H9 (cell line): ENCODE data around the gene CLNS1A. TPM values are rescaled to one million over a fixed set of nuclear protein-coding genes. Genes with fewer than 3 reads are reported as not detected.
"Not testable (repeated sequence)": the region's sequence is repeated elsewhere in the genome, so short reads cannot be mapped to it uniquely, and the experiment has no call there.

ENCODE experiments used
- DNase-seq: peaks from one replicate; pipeline ENCODE4 v3.0.0-alpha.2; 2017
- H2AFZ ChIP-seq: one replicate; pipeline ENCODE4 v1.6.1; 2013; ENCODE audit warnings: mild to moderate bottlenecking, low read length, control low read depth, moderate library complexity
- H2AK5ac ChIP-seq: 2 replicates; pipeline ENCODE4 v1.6.1; 2013; ENCODE audit warnings: low read length, control low read depth, mixed read lengths; ENCODE audit not compliant: insufficient read length
- H2BK120ac ChIP-seq: one replicate; pipeline ENCODE4 v1.6.1; 2013; ENCODE audit warnings: low read depth, mild to moderate bottlenecking, low read length, control low read depth, inconsistent platforms; ENCODE audit not compliant: poor library complexity, severe bottlenecking
- H2BK12ac ChIP-seq: 2 replicates; pipeline ENCODE4 v1.6.1; 2013; ENCODE audit warnings: low read length, control low read depth, mixed read lengths, low read depth; ENCODE audit not compliant: insufficient read length
- H2BK15ac ChIP-seq: 2 replicates; pipeline ENCODE4 v1.6.1; 2013; ENCODE audit warnings: low read depth, low read length, control low read depth
- H2BK20ac ChIP-seq: one replicate; pipeline ENCODE4 v1.6.1; 2013; ENCODE audit warnings: low read depth, mild to moderate bottlenecking, low read length, control low read depth, inconsistent platforms; ENCODE audit not compliant: poor library complexity, severe bottlenecking
- H2BK5ac ChIP-seq: 2 replicates; pipeline ENCODE4 v1.6.1; 2013; ENCODE audit warnings: low read length, control low read depth, mixed read lengths; ENCODE audit not compliant: insufficient read length
- H3K14ac ChIP-seq: 2 replicates; pipeline ENCODE4 v1.6.1; 2013; ENCODE audit warnings: low read length, control low read depth; ENCODE audit not compliant: insufficient read depth
- H3K18ac ChIP-seq: 2 replicates; pipeline ENCODE4 v1.6.1; 2013; ENCODE audit warnings: low read depth, mild to moderate bottlenecking, mixed read lengths, low read length, control low read depth; ENCODE audit not compliant: insufficient read length
- H3K23ac ChIP-seq: 2 replicates; pipeline ENCODE4 v1.6.1; 2013; ENCODE audit warnings: low read length, control low read depth, mixed read lengths, low read depth; ENCODE audit not compliant: insufficient read length
- H3K23me2 ChIP-seq: 2 replicates; pipeline ENCODE4 v1.6.1; 2013; ENCODE audit warnings: low read depth, mild to moderate bottlenecking, mixed read lengths, low read length, control low read depth; ENCODE audit not compliant: insufficient read length, poor library complexity, severe bottlenecking
- H3K27ac ChIP-seq: 2 replicates; pipeline ENCODE4 v1.5.1; 2013; ENCODE audit warnings: low read length, control low read depth, mixed read lengths, low read depth; ENCODE audit not compliant: insufficient read length
- H3K27me3 ChIP-seq: 2 replicates; pipeline ENCODE4 v1.6.1; 2013; ENCODE audit warnings: low read length, control low read depth, inconsistent platforms; ENCODE audit not compliant: insufficient read depth
- H3K4ac ChIP-seq: 2 replicates; pipeline ENCODE4 v1.6.1; 2013; ENCODE audit warnings: low read depth, mild to moderate bottlenecking, control low read depth, inconsistent platforms, low read length, moderate library complexity
- H3K4me1 ChIP-seq: 2 replicates; pipeline ENCODE4 v1.6.1; 2013; ENCODE audit warnings: low read length, control low read depth, inconsistent platforms; ENCODE audit not compliant: insufficient read depth
- H3K4me2 ChIP-seq: 2 replicates; pipeline ENCODE4 v1.6.1; 2013; ENCODE audit warnings: low read length, control low read depth, mixed read lengths; ENCODE audit not compliant: insufficient read length, insufficient read depth
- H3K56ac ChIP-seq: 2 replicates; pipeline ENCODE4 v1.6.1; 2013; ENCODE audit warnings: low read depth, mild to moderate bottlenecking, mixed read lengths, low read length, control low read depth; ENCODE audit not compliant: insufficient read length
- H3K79me1 ChIP-seq: 2 replicates; pipeline ENCODE4 v1.6.1; 2013; ENCODE audit warnings: low read depth, mild to moderate bottlenecking, moderate library complexity, low read length, control low read depth, inconsistent platforms; ENCODE audit not compliant: insufficient read depth, poor library complexity, severe bottlenecking
- H3K79me2 ChIP-seq: 2 replicates; pipeline ENCODE4 v1.6.1; 2013; ENCODE audit warnings: low read length, control low read depth, inconsistent platforms; ENCODE audit not compliant: insufficient read depth
- H3K9ac ChIP-seq: 2 replicates; pipeline ENCODE4 v1.6.1; 2013; ENCODE audit warnings: low read length, control low read depth, mixed read lengths; ENCODE audit not compliant: insufficient read length; ENCODE audit errors: extremely low read depth
- H3K9me3 ChIP-seq: one replicate; pipeline ENCODE4 v1.6.1; 2013; ENCODE audit warnings: low read depth, low read length, inconsistent platforms; ENCODE audit not compliant: control insufficient read depth
- H3T11ph ChIP-seq: one replicate; pipeline ENCODE4 v1.6.1; 2013; ENCODE audit warnings: mild to moderate bottlenecking, low read length, control low read depth, inconsistent platforms
- H4K20me1 ChIP-seq: one replicate; pipeline ENCODE4 v1.6.1; 2013; ENCODE audit not compliant: control insufficient read depth, insufficient read length, insufficient read depth
- H4K5ac ChIP-seq: 2 replicates; pipeline ENCODE4 v1.6.1; 2013; ENCODE audit warnings: low read depth, mild to moderate bottlenecking, mixed read lengths, low read length, control low read depth; ENCODE audit not compliant: insufficient read length
- H4K8ac ChIP-seq: replicated peaks from 2 replicates; pipeline ENCODE4 v1.6.1; 2013; ENCODE audit warnings: low read length, control low read depth, mixed read lengths, low read depth; ENCODE audit not compliant: insufficient read length
- H4K91ac ChIP-seq: 2 replicates; pipeline ENCODE4 v1.6.1; 2013; ENCODE audit warnings: low read depth, mild to moderate bottlenecking, moderate library complexity, mixed read lengths, low read length, control low read depth; ENCODE audit not compliant: insufficient read length
- H3K27ac Mint-ChIP-seq, 3 experiments: 2 replicates in 2 of 3; 3 replicates in 1 of 3; pipeline ENCODE4 v1.8.0; 2020 to 2021; ENCODE audit warnings: mixed read lengths in 3 of 3, mild to moderate bottlenecking in 1 of 3, moderate library complexity in 1 of 3
- H3K27me3 Mint-ChIP-seq: 2 replicates; pipeline ENCODE4 v1.8.0; 2021; ENCODE audit warnings: low read depth, mild to moderate bottlenecking, moderate library complexity, mixed read lengths
- H3K36me3 Mint-ChIP-seq, 3 experiments: 2 replicates in 2 of 3; 3 replicates in 1 of 3; pipeline ENCODE4 v1.8.0; 2020 to 2021; ENCODE audit warnings: low read depth in 3 of 3, mixed read lengths in 3 of 3; ENCODE audit not compliant: insufficient read depth in 1 of 3
- H3K4me1 Mint-ChIP-seq, 2 experiments: 2 replicates each; pipeline ENCODE4 v1.8.0; 2020; ENCODE audit warnings: mixed read lengths in 2 of 2
- H3K4me3 Mint-ChIP-seq, 2 experiments: 2 replicates in 1 of 2; 3 replicates in 1 of 2; pipeline ENCODE4 v1.8.0; 2020 to 2021; ENCODE audit warnings: mild to moderate bottlenecking in 2 of 2, mixed read lengths in 2 of 2, moderate library complexity in 1 of 2
- H3K9me3 Mint-ChIP-seq, 2 experiments: 2 replicates in 1 of 2; 3 replicates in 1 of 2; pipeline ENCODE4 v1.8.0; 2020; ENCODE audit warnings: mild to moderate bottlenecking in 2 of 2, mixed read lengths in 2 of 2, moderate library complexity in 1 of 2
- WGBS: extraction: QIAGEN DNeasy Blood & Tissue Kit; methylation state at CpG from one replicate; pipeline ENCODE4 v1.1.7; 2013; ENCODE audit warnings: missing lambda C conversion rate, low lambda C conversion rate, mixed read lengths; ENCODE audit not compliant: insufficient read length; ENCODE audit errors: extremely low coverage; 5-methylcytosine and 5-hydroxymethylcytosine counted together
- total RNA-seq: library from RNA; stranded (reverse); gene quantifications from 2 replicates; pipeline ENCODE4 v1.2.1, GENCODE V29; 2021

The CLNS1A gene
- total RNA-seq, 1 experiment from 2014 or later, result 165 TPM

DNA sequence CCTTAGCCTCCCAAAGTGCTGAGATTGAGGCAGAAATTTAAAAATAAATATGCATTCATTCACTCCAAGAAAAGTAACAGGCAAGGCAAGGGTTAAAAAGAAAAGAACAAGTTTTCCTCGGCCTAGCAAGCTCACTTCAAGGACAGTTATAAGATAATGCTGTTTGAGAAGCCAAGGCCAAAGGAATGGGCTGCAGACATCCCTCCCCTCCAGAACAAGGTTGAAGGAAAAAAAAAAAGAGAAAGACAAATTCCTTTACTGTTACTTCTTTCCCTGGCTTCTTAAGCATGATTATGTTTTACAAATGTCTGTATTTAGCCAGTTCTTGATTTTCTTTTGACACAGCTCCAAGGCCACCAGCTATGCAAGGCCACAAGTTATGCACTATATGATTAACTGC, 66.7 kb downstream of the CLNS1A start:
- H2BK12ac ChIP-seq, H2BK5ac ChIP-seq, H3K56ac ChIP-seq, H4K20me1 ChIP-seq, H2BK120ac ChIP-seq, H3T11ph ChIP-seq, H4K5ac ChIP-seq, H2BK15ac ChIP-seq, H3K4me2 ChIP-seq, H3K9me3 Mint-ChIP-seq, H3K23me2 ChIP-seq, H2BK20ac ChIP-seq, H3K14ac ChIP-seq, H3K27me3 Mint-ChIP-seq, H3K18ac ChIP-seq, H3K27ac ChIP-seq, H3K9me3 ChIP-seq, H3K9ac ChIP-seq, H3K4ac ChIP-seq, H3K27me3 ChIP-seq, H4K8ac ChIP-seq, H3K36me3 Mint-ChIP-seq, DNase-seq, H3K23ac ChIP-seq, H3K79me1 ChIP-seq, H3K27ac Mint-ChIP-seq, H2AFZ ChIP-seq, H4K91ac ChIP-seq, H2AK5ac ChIP-seq, H3K4me3 Mint-ChIP-seq, H3K79me2 ChIP-seq: not testable (repeated sequence)
- peaks cover 17% of the 10 kb centered on the region; the same call in 1 of the 2 replicates for H3K4me1 ChIP-seq
- peaks cover 40 to 46% of the 10 kb centered on the region in 2 experiments for H3K4me1 Mint-ChIP-seq
- no CpG with 5 or more reads among the region's 1 CpG for WGBS
